ENCODE measurements around the gene DZIP1L. TPM values are rescaled to one million over a fixed set of nuclear protein-coding genes. Genes with fewer than 3 reads are reported as not detected.

The DZIP1L gene, protein sequence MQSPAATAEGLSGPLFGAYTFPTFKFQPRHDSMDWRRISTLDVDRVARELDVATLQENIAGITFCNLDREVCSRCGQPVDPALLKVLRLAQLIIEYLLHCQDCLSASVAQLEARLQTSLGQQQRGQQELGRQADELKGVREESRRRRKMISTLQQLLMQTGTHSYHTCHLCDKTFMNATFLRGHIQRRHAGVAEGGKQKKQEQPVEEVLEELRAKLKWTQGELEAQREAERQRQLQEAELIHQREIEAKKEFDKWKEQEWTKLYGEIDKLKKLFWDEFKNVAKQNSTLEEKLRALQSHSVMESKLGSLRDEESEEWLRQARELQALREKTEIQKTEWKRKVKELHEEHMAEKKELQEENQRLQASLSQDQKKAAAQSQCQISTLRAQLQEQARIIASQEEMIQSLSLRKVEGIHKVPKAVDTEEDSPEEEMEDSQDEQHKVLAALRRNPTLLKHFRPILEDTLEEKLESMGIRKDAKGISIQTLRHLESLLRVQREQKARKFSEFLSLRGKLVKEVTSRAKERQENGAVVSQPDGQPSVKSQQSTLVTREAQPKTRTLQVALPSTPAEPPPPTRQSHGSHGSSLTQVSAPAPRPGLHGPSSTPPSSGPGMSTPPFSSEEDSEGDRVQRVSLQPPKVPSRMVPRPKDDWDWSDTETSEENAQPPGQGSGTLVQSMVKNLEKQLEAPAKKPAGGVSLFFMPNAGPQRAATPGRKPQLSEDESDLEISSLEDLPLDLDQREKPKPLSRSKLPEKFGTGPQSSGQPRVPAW
- total RNA-seq = 13.0 and 16.9 TPM in 2 replicates

GRCh38 chr3:138114988-138115971, at the start of gene DZIP1L:
Gene DZIP1L, minus strand, starts transcription at chr3:138115608. Its CDS starts 11,637 bp downstream, at chr3:138103971.

GRCh38 chr3:138132239-138132638, 16.8 kb upstream of the DZIP1L start, which contains the start of gene A4GNT:
Gene A4GNT, minus strand, starts transcription at chr3:138132390. Its CDS starts 1,134 bp downstream, at chr3:138131256.

Other genes with a start within 250 kb of the DZIP1L start
- not detected in 2 replicates for gene CLDN18, start 105.4 kb downstream of the DZIP1L start, total RNA-seq
- gene A4GNT, start 16.8 kb upstream of the DZIP1L start, total RNA-seq = not detected in 2 replicates
- gene DBR1, start 59.3 kb upstream of the DZIP1L start, total RNA-seq = 8.9 and 11.7 TPM in 2 replicates
- gene ARMC8, start 71.7 kb upstream of the DZIP1L start, total RNA-seq = 22.4 and 32.4 TPM in 2 replicates
- 1.1 TPM in 1 of 2 replicates, not detected in the other for gene NME9, start 214.2 kb upstream of the DZIP1L start, total RNA-seq
- gene MRAS, start 233.0 kb upstream of the DZIP1L start, total RNA-seq = 40.2 and 50.6 TPM in 2 replicates